ENCODE results near the gene CAST.

CAST gene

GRCh38 chr5:96712100-96712746 lies 50.0 kb downstream of the CAST start:
- H3K4me3 ChIP-seq (ENCODE audit: low read depth, low read length), result no peak overlapping the region
- DNase-seq (ENCODE audit: low read depth), result no peak
- in situ Hi-C loops (cut with HindIII; ENCODE audit: low sequenced_read_pairs), result no loop called here
- no peak for TF ChIP-seq CTCF (IDR thresholded peaks at IDR 0.05; ENCODE audit: low read depth, low read length, missing control alignments)

DNA sequence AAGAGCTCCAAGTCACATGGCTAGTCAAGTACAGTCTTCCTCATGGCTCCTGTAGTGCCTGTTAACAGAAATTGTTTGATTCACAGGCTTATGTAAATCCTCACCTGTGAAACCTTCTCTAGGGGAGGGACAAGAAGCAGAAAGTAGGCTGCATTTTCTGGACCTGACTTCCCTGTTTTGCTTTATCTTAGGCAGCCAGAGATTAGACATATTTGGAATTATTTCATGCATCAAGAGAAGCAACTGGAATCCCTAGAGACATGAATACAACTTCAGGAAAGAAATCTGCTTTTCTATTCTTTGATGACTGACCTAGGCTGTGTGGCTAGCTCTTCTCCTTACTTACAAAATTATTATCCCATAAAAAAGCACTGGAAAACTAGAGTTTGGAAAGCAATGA lies 52.3 kb downstream of the CAST start:
- DNase-seq (ENCODE audit: low read depth), result no peak
- no peak overlapping the region for H3K4me3 ChIP-seq (ENCODE audit: low read depth, low read length)
- in situ Hi-C loops (cut with HindIII; ENCODE audit: low sequenced_read_pairs), result no loop called here
- no peak for TF ChIP-seq CTCF (IDR thresholded peaks at IDR 0.05; ENCODE audit: low read depth, low read length, missing control alignments)

GRCh38 chr5:96714951-96715451 lies 52.8 kb downstream of the CAST start:
- TF ChIP-seq CTCF (IDR thresholded peaks at IDR 0.05; ENCODE audit: low read depth, low read length, missing control alignments), result no peak
- in situ Hi-C loops (cut with HindIII; ENCODE audit: low sequenced_read_pairs), result no loop called here
- DNase-seq (ENCODE audit: low read depth), result no peak
- H3K4me3 ChIP-seq (ENCODE audit: low read depth, low read length), result no peak overlapping the region

DNA sequence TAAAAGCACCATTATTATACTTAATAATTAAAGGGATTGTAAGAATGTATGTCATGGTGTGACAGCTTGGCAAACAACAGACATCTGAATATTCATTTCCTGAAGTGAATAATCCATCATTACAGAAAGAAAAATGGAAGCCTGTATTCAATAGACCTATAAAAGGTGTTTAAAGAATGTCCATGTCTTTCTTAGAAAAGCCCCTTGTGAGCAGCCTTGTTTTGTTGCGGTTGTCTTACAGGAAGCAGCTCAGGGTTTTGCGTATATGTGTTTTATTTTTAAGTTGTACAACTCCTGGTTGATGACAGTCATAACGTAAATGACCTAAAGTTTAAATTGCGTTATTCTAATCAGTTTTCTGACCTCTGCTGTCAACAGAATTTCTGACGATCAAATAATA lies 53.8 kb downstream of the CAST start:
- no peak overlapping the region for H3K4me3 ChIP-seq (ENCODE audit: low read depth, low read length)
- no peak for TF ChIP-seq CTCF (IDR thresholded peaks at IDR 0.05; ENCODE audit: low read depth, low read length, missing control alignments)
- in situ Hi-C loops (cut with HindIII; ENCODE audit: low sequenced_read_pairs), result no loop called here

GRCh38 chr5:96716716-96717115 lies 54.5 kb downstream of the CAST start:
- DNase-seq (ENCODE audit: low read depth), result no peak
- in situ Hi-C loops (cut with HindIII; ENCODE audit: low sequenced_read_pairs), result no loop called here
- H3K4me3 ChIP-seq (ENCODE audit: low read depth, low read length), result no peak overlapping the region
- TF ChIP-seq CTCF (IDR thresholded peaks at IDR 0.05; ENCODE audit: low read depth, low read length, missing control alignments), result no peak

More for the DNA sequence above, 53.8 kb downstream of the CAST start:
- no peak for DNase-seq (ENCODE audit: low read depth)

DNA sequence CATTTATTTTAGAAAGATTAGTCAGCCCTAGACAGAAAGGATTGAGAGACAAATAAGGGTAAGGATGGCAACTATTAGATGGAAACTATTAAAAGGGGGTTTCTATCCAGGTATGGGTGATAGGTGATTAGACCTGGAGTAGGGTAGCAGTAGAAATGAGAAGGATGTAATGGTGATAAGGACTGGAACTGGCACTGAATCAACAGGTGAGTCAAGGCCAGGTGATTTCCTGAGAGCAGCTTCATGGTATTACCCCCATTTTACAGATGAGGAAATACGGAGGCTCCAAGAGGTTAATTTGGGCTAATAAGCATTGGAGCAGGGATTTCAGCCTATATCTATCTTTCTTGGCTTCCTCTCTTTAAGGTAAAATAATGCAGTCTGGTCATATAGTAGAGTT lies 55.7 kb downstream of the CAST start:
- no peak for DNase-seq (ENCODE audit: low read depth)
- in situ Hi-C loops (cut with HindIII; ENCODE audit: low sequenced_read_pairs), result no loop called here
- no peak overlapping the region for H3K4me3 ChIP-seq (ENCODE audit: low read depth, low read length)
- no peak for TF ChIP-seq CTCF (IDR thresholded peaks at IDR 0.05; ENCODE audit: low read depth, low read length, missing control alignments)
